Adrenal gland (tissue), 5 donors: ENCODE results near the gene RPIA.

Experiments
- POLR2A ChIP-seq, 2 donors: fragments of 450-650 bp; IDR thresholded peaks; one replicate each; pipeline ENCODE4 v1.6.1; 2017; ENCODE audit warnings: antibody characterized with exemption in 2 of 2, mild to moderate bottlenecking in 2 of 2, moderate library complexity in 1 of 2
- TF ChIP-seq, protein P1 (sequence below), 6 experiments: fragments of 450-650 bp in 4 of 6; fragments of 200-600 bp in 2 of 6; sonication (generic) in 1 of 6; IDR thresholded peaks; 1 replicate in 5 of 6; 2 replicates in 1 of 6; pipeline versions ENCODE4 v1.5.1 to v1.8.0; 2016 to 2021; ENCODE audit warnings: antibody characterized with exemption in 6 of 6, mild to moderate bottlenecking in 2 of 6, moderate library complexity in 1 of 6
- donor health status: DM: no; HTN: no; CAD: no.

GRCh38 chr2:88760819-88761598 lies 69.5 kb downstream of the RPIA start:
- no peak for TF ChIP-seq POLR2A (IDR thresholded peaks at IDR 0.05)
- TF ChIP-seq, protein P1, sequence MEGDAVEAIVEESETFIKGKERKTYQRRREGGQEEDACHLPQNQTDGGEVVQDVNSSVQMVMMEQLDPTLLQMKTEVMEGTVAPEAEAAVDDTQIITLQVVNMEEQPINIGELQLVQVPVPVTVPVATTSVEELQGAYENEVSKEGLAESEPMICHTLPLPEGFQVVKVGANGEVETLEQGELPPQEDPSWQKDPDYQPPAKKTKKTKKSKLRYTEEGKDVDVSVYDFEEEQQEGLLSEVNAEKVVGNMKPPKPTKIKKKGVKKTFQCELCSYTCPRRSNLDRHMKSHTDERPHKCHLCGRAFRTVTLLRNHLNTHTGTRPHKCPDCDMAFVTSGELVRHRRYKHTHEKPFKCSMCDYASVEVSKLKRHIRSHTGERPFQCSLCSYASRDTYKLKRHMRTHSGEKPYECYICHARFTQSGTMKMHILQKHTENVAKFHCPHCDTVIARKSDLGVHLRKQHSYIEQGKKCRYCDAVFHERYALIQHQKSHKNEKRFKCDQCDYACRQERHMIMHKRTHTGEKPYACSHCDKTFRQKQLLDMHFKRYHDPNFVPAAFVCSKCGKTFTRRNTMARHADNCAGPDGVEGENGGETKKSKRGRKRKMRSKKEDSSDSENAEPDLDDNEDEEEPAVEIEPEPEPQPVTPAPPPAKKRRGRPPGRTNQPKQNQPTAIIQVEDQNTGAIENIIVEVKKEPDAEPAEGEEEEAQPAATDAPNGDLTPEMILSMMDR (IDR thresholded peaks at IDR 0.05), result no peak
